HG03565 (cell line): ENCODE data around the gene DYNC1I2.
"Not testable (repeated sequence)": the region's sequence is repeated elsewhere in the genome, so short reads cannot be mapped to it uniquely, and the experiment has no call there.

Source experiments
- ATAC-seq: cut with Tn5 transposase; IDR thresholded peaks from one replicate; pipeline ENCODE4 v1.9.1; 2021; ENCODE audit warnings: mild to moderate bottlenecking, moderate library complexity; ENCODE audit not compliant: unreplicated experiment

The DYNC1I2 gene

DNA sequence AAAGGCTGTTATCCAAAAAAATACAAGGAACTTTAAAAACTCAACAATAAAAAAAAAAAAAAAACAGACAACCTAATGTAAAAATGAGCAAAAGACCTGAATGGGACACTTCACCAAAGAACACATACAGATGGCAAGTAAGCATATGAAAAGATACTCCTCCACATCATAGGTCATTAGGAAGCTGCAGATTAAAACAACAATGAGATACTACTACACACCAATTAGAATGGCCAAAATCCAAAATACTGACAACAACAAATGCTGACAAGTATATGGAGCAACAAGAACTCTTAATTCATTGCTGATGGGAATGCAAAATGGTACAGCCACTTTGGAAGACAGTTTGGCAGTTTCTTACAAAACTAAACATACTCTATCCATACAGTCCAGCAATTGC is 84.2 kb downstream of the DYNC1I2 start:
- no peak for ATAC-seq

DNA sequence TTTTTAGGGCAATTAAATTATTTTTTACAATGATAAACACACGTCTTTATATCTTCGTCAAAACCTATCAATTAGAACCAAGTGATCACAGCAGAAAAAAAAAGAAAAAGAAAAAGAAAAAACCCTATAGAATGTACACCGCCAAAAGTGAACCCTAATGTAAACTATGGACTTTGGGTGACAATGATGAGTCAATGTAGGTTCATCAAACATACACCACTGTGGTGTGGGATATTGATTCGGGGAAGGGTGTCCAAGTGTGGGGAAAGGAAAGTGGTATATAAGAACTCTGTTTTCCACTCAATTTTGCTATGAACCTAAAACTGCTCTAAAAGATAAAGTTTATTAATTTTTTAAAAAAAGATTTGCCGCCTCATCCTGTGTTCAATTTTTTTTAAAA is 85.1 kb downstream of the DYNC1I2 start:
- no peak for ATAC-seq

DNA sequence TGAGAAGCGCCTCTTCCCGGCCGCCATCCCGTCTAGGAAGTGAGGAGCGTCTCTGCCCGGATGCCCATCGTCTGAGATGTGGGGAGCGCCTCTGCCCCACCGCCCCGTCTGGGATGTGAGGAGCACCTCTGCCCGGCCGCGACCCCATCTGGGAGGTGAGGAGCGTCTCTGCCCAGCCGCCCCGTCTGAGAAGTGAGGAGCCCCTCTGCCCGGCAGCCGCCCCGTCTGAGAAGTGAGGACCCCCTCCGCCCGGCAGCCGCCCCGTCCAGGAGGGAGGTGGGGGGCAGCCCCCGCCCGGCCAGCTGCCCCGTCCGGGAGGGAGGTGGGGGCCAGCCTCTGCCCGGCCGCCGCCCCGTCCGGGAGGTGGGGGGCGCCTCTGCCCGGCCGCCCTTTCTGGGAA is 87.3 kb downstream of the DYNC1I2 start:
- ATAC-seq = not testable (repeated sequence)

DNA sequence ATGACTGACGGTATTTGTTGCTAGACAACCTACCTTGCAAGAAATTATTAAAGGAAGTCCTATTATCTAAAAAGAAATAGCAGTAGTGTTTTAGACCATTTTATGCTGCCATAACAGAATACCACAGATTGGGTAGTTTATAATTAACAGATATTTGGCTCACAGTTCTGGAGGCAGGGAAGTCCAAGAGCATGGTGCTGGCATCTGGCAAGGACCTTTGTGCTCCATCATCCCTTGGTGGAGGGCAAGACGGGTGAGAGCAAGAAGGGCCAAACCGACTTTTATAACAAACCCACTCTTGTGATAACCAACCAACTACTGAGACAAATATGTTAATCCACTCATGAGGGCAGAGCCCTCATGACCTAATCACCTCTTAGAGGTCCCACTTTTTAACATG is 91.2 kb downstream of the DYNC1I2 start:
- no peak for ATAC-seq

DNA sequence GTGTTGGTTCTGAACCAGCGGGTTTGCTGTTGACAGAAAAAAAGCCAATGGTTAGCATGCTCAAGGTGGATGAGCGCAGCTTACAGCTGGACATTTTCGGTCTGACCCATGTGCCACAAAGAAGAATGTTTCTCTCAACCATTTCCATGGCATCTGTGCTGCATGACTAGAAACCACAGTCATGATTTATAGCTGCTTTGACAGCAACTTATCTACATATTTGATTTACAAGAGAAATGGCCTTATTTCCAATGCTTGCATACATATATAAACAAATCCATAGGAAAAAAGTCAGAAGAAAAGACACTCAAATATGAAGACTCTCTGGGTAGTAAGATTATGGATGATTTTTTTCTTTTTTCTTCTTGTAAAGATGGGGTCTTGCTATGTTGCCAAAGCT is 98.2 kb downstream of the DYNC1I2 start:
- no peak for ATAC-seq

DNA sequence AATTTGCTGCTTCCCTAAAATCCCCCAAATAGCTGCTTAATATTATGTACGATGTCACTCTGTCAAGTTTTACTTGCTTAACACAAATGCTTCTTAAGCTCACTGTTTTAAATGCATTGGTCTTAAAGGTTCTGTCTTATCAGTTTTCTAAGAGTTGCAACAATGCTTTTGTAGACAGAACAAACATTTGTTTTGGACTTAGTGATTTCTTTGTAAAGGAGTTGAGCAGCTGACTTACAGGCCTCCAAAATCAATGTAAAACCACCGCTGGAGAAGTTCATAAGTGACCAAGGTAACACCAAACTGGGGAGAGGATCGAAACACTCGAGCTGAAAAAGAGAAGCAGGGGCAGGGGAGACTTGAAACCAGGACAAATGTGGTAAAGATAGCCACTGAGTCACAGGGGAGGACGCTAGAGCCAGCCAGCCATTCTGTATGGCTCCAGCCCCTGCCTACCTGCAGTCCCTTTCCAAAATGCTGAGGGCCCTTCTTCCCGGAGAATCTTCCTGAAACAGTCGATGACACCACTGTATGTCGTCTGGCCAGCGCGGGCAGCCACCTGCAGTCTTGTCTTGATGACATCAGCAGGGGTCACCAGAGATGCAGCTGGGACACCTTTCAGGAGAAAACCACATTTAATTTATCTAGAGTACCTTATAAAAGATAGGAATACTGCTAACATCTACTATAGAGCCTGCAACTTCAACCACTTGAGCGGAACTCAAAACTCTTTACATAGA is 100.2 kb downstream of the DYNC1I2 start:
- ATAC-seq = no peak

DNA sequence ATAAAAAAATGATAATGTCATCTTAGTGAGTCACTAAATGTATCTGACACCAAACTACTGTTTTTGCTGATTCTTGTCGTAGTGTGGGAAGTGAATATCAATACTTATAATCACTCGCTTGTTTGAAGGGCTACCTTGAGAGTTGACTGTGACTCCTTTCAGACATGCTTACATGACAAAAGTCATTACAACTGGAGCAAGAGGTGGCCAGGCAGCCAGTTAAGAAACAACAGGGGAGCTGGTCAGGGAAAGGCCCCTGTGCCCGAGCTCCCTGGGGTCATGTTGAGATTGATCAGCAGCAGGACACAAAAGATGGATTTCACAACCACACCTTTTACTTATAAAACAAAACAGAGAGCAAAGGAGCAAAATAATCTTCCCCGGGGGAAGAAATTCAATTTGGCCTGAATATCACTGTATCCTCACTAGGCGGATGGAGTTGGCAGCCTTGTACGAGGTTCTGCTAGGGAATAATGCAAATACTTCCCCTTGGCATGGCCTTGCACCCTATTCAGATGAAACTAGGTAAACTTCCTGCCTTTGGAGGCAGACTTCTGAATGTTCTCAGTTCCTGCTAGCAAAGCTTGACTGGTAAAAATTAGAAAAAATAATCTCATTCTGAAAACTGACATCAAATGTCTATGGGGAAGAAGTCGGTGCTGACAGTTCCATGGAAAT is 101.2 kb downstream of the DYNC1I2 start:
- no peak for ATAC-seq

DNA sequence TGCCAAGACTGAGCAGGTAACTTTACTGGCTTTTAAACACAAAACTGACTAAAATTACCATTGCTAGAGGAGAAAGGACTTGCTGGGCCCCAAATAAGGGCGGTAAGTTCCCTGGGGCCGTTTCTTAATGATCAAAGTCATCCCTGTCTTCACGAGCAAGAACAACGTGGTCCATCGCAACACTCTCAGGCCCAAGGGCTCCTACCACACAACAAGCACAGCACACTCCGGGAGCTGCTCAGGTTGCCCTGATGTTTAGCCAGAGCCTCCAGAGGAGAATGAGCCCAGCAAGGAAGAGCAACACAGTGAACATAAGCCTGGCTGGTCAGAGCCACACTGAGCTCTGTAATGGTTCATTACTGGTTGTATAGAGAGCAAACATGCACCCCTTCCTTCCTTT is 102.7 kb downstream of the DYNC1I2 start:
- ATAC-seq = no peak

DNA sequence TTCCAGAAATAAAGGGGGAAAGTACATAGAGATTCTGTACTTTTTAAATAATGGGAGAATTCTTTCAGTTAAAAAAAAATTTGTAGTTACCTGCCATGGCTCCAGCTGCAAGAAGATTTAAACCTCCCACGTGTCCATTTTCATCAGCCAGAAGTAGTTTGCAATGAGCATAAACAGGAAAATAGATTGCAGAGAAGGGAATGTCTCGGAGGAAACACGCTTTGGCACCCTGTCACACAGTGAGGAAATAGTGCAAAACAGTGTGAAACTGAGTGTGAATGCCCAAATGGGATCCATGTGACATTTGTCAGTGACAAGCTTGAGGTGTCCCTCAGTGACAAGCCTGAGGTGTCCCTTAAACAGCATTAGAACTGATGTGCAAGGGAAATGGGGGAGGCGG is 104.1 kb downstream of the DYNC1I2 start:
- ATAC-seq = no peak

DNA sequence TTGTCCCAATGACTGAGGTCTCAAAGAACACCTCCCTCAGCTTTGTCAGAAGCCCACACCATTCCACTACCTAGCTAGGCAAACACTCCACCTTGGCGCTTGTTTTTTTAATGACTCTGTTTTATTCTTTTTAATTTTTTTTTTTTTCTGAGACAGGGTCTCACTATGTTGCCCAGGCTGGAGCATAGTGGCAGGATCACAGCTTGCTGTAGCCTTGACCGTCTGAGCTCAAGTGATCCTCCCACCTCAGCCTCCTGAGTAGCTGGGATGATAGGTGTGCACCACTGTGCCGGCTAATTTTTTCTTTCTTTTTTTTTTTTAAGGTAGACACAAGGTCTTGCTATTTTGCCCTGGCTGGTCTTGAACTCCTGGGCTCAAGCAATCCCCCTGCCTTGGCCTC is 104.9 kb downstream of the DYNC1I2 start:
- no peak for ATAC-seq

DNA sequence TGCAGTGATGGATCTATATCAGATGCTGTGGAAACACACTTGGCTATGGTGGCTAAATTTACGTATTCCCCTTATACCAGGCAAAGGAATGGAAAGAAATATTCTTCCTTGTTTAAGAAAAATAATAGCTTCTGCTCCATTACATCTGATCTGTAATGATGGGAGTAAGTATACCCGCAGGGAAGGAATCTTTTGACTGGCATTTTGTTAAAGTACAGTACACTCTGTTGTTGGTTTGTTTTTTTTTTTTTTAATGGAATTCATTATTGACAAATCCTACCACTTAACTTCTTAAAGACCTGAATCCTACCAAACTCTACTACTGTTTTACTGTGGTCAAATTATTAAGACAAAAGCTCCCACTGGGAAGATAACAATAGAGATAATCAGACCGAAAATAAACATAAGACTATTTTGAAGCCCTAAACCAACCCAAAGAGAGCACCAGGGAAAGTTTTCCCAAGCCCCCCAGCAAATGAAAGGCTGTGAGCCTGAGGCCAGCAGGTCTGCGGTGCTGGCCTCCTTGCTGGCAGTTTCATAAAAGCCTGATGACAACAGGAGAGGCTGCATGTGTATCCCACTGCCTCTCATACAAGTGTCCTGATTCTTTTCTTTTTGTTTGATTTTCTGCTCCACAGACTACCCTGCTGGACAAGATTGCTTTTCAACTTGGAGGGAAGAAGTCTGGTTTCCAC is 105.8 kb downstream of the DYNC1I2 start:
- no peak for ATAC-seq

DNA sequence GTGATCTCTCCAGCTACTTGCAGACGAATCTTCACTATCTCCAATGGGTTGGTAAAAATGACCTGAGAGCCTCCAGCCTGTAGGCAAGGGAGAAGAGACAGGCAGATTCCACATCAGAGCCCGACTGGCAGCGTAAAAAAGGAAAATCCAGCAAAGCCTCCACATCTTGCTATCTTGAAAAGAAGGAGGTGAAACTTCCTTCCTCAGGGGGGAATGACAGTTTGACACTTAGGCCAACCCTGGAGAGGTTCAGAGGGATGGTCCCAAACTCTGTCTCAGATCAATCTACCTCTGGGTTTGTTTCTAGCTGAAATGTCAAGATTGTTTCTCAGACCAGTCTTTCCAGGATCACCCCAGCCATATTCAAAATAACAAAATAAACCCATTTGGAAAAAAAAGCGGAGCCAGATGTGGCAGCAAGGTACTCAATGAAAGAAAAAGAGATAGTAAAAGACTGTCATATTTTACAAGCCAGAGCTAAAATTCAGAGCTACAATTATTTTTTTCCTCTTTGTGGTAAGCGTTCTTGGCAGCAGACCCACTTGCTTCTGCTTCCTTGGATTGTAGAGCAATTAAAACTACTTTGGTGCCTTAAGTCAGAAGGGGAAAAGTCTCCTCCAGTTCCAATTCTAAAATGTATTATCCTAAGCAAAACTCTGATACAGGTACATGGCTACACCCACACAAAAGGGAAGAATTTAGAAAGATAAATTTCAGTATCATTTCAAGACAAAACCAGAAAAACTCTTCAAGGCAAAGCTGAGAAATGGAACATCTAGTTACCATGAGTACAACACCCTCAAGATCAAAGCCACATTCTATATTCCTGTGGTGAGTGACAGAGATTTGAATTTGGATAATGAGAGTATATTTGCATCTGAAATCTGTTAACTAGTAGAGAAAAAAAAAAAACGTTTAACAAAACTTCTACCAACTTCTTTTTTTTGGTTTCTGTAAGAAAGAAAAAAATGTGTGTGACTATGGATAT is 106.7 kb downstream of the DYNC1I2 start:
- ATAC-seq = no peak

DNA sequence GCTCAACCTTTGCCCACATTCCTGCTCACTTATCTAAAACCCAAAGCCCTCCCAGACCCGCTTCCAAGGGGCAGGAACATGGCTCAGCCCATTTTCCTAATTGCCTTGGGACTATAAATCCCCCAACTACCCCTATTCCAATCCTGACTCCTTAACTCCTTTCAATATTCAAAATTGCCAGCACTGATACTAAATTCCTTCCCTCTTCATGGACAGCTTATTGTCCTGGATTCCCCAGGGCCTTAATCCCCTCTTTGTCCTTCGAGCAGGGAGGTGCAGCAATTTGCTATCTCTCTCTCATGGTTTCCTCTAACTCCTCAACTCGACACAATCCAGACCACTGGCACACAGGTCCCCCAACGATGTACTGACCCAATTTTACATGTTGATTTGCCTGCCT is 107.6 kb downstream of the DYNC1I2 start:
- no peak for ATAC-seq
